RWPE2 (cell line): Measurements from ENCODE around the gene OTX1.

ENCODE experiments used
- ATAC-seq: fragments of 200-7000 bp; cut with Tn5 transposase; 3 replicates; pipeline ENCODE4 v1.9.1; 2021; ENCODE audit warnings: low read depth
- DNase-seq: peaks from one replicate; pipeline ENCODE4 v3.0.0-alpha.2; 2020; ENCODE audit warnings: low spot score
- H3K27ac ChIP-seq: fragments of 450-650 bp; 2 replicates; pipeline ENCODE4 v1.5.1; 2017; ENCODE audit warnings: mild to moderate bottlenecking; ENCODE audit not compliant: poor library complexity, severe bottlenecking
- H3K27me3 ChIP-seq: fragments of 250-450 bp; sonication (Bioruptor Pico); 2 replicates; pipeline ENCODE4 v1.5.1; 2021; ENCODE audit warnings: mild to moderate bottlenecking, moderate library complexity; ENCODE audit not compliant: insufficient read depth, poor library complexity, severe bottlenecking
- H3K36me3 ChIP-seq: fragments of 250-450 bp; sonication (Bioruptor Pico); 2 replicates; pipeline ENCODE4 v1.5.1; 2020; ENCODE audit warnings: low read depth, mild to moderate bottlenecking, moderate library complexity
- H3K4me1 ChIP-seq: fragments of 250-450 bp; sonication (Bioruptor Pico); 2 replicates; pipeline ENCODE4 v1.5.1; 2021; ENCODE audit warnings: mild to moderate bottlenecking, moderate library complexity; ENCODE audit not compliant: insufficient read depth, poor library complexity, severe bottlenecking
- H3K4me3 ChIP-seq: fragments of 250-450 bp; sonication (Bioruptor Pico); 2 replicates; pipeline ENCODE4 v1.5.1; 2021; ENCODE audit warnings: mild to moderate bottlenecking, moderate library complexity; ENCODE audit not compliant: severe bottlenecking
- H3K9me3 ChIP-seq: fragments of 250-450 bp; sonication (Bioruptor Pico); 2 replicates; pipeline ENCODE4 v1.5.1; 2021; ENCODE audit warnings: mild to moderate bottlenecking, moderate library complexity; ENCODE audit not compliant: severe bottlenecking
- CTCF ChIP-seq: fragments of 450-650 bp; IDR thresholded peaks from one replicate; pipeline ENCODE4 v1.5.1; 2017; ENCODE audit warnings: mild to moderate bottlenecking, moderate library complexity; ENCODE audit not compliant: poor library complexity, severe bottlenecking

OTX1 gene

GRCh38 chr2:63058921-63059792, 8.5 kb downstream of the OTX1 start:
- H3K27me3 ChIP-seq: peaks cover 58% of the 10 kb centered on the region
- H3K27ac ChIP-seq: no peak overlapping the region
- peaks cover 6% of the 10 kb centered on the region for H3K36me3 ChIP-seq
- TF ChIP-seq CTCF: no peak
- DNase-seq (no peak), ATAC-seq (no peak)
- no peak overlapping the region for H3K4me3 ChIP-seq
- H3K9me3 ChIP-seq: peaks cover 2% of the 10 kb centered on the region
- no peaks in the 10 kb centered on the region for H3K4me1 ChIP-seq

GRCh38 chr2:63059793-63060471, 9.3 kb downstream of the OTX1 start:
- H3K27ac ChIP-seq: no peak overlapping the region
- H3K36me3 ChIP-seq: peaks cover 6% of the 10 kb centered on the region
- DNase-seq: no peak
- H3K4me3 ChIP-seq: no peak overlapping the region
- no peak for ATAC-seq
- no peaks in the 10 kb centered on the region for H3K4me1 ChIP-seq
- TF ChIP-seq CTCF: no peak
- H3K9me3 ChIP-seq: peaks cover 2% of the 10 kb centered on the region
- peaks cover 66% of the 10 kb centered on the region for H3K27me3 ChIP-seq

- no peak for ATAC-seq
- TF ChIP-seq CTCF: no peak
- Histone ChIP-seq H3K36me3 (peaks cover 6% of the 10 kb centered on the region), H3K27me3 (peaks cover 72% of the 10 kb centered on the region), H3K4me1 (no peaks in the 10 kb centered on the region), H3K9me3 (peaks cover 2% of the 10 kb centered on the region), H3K4me3 (no peak overlapping the region), H3K27ac (no peak overlapping the region)
- DNase-seq: no peak
These were observed 9.9 kb downstream of the OTX1 start for GRCh38 chr2:63060472-63060991.

- TF ChIP-seq CTCF: no peak
- Histone ChIP-seq H3K27me3 (peaks cover 96% of the 10 kb centered on the region), H3K4me1 (no peaks in the 10 kb centered on the region), H3K9me3 (peaks cover 2% of the 10 kb centered on the region), H3K4me3 (no peak overlapping the region), H3K27ac (no peak overlapping the region), H3K36me3 (no peaks in the 10 kb centered on the region)
- DNase-seq (no peak), ATAC-seq (no peak)
These were observed 13.6 kb downstream of the OTX1 start for GRCh38 chr2:63064197-63064596.
